Measurements from ENCODE around the gene KDSR. TPM values are rescaled to one million over a fixed set of nuclear protein-coding genes. Genes with fewer than 3 reads are reported as not detected.

Gene KDSR
- total RNA-seq, 4 donors from 2014 or later, result 11.2 to 18.6 (median 14.4) TPM

GRCh38 chr18:63302220-63302619 lies 64.8 kb downstream of the KDSR start:
- in situ Hi-C loops (cut with MboI; ENCODE audit: low sequenced_read_pairs in 4 of 4) (no loop called here), intact Hi-C loops (cut with DNase I; ENCODE audit: low total_unique reads) (no loop called here)
- no peaks in the 10 kb centered on the region for H3K9me3 ChIP-seq
- peaks cover 12 to 24% of the 10 kb centered on the region in 2 donors for H3K4me1 ChIP-seq
- H3K4me3 ChIP-seq, result no peak overlapping the region
- peak in 1 of 2 donors; percentile 24 for ATAC-seq
- no peaks in the 10 kb centered on the region for H3K27me3 ChIP-seq
- no peaks in the 10 kb centered on the region for H3K36me3 ChIP-seq
- peak overlapping the region; percentile 1 to 35 (median 24) for H3K27ac ChIP-seq
- DNase-seq, result no peak
- TF ChIP-seq POLR2A (IDR thresholded peaks at IDR 0.05), result no peak
- TF ChIP-seq CTCF (IDR thresholded peaks at IDR 0.05 in 4 of 5, conservative IDR thresholded peaks at IDR 0.05 in 1 of 5), result no peak

GRCh38 chr18:63301434-63301833 lies 65.6 kb downstream of the KDSR start:
- peaks cover 11 to 23% of the 10 kb centered on the region in 2 donors for H3K4me1 ChIP-seq
- peak overlapping the region in 3 of 4 donors; percentile 1 to 35 (median 12) for H3K27ac ChIP-seq
- H3K27me3 ChIP-seq, result no peaks in the 10 kb centered on the region
- H3K36me3 ChIP-seq, result no peaks in the 10 kb centered on the region
- DNase-seq (no peak), ATAC-seq (peak; percentile 29 to 58)
- no peaks in the 10 kb centered on the region for H3K9me3 ChIP-seq
- in situ Hi-C loops (cut with MboI; ENCODE audit: low sequenced_read_pairs in 4 of 4), result no loop called here
- intact Hi-C loops (cut with DNase I; ENCODE audit: low total_unique reads), result no loop called here
- no peak for TF ChIP-seq POLR2A (IDR thresholded peaks at IDR 0.05)
- no peak for TF ChIP-seq CTCF (IDR thresholded peaks at IDR 0.05 in 4 of 5, conservative IDR thresholded peaks at IDR 0.05 in 1 of 5)
- no peak overlapping the region for H3K4me3 ChIP-seq

GRCh38 chr18:63299837-63300745 lies 66.9 kb downstream of the KDSR start:
- H3K36me3 ChIP-seq, result no peaks in the 10 kb centered on the region
- no peak overlapping the region for H3K27ac ChIP-seq
- in situ Hi-C loops (cut with MboI; ENCODE audit: low sequenced_read_pairs in 4 of 4), result no loop called here
- H3K4me3 ChIP-seq, result no peak overlapping the region
- TF ChIP-seq CTCF (IDR thresholded peaks at IDR 0.05 in 4 of 5, conservative IDR thresholded peaks at IDR 0.05 in 1 of 5) (no peak), POLR2A (IDR thresholded peaks at IDR 0.05) (no peak)
- ATAC-seq (no peak), DNase-seq (no peak)
- H3K4me1 ChIP-seq, result peaks cover 11 to 23% of the 10 kb centered on the region in 2 donors
- H3K9me3 ChIP-seq, result no peaks in the 10 kb centered on the region
- intact Hi-C loops (cut with DNase I; ENCODE audit: low total_unique reads), result no loop called here
- no peaks in the 10 kb centered on the region for H3K27me3 ChIP-seq

GRCh38 chr18:63298400-63299365 lies 68.3 kb downstream of the KDSR start:
- Histone ChIP-seq H3K27me3 (no peaks in the 10 kb centered on the region), H3K4me1 (peaks cover 17 to 29% of the 10 kb centered on the region in 2 donors), H3K9me3 (no peaks in the 10 kb centered on the region), H3K27ac (no peak overlapping the region), H3K4me3 (no peak overlapping the region), H3K36me3 (no peaks in the 10 kb centered on the region)
- in situ Hi-C loops (cut with MboI; ENCODE audit: low sequenced_read_pairs in 4 of 4), result no loop called here
- intact Hi-C loops (cut with DNase I; ENCODE audit: low total_unique reads), result no loop called here
- ATAC-seq (no peak), DNase-seq (no peak)
- TF ChIP-seq POLR2A (IDR thresholded peaks at IDR 0.05) (no peak), CTCF (IDR thresholded peaks at IDR 0.05 in 4 of 5, conservative IDR thresholded peaks at IDR 0.05 in 1 of 5) (no peak)

All from gastrocnemius medialis (tissue), 4 donors.